GM10847 (cell line): ENCODE measurements around the gene CLTB.

Experiments
- POLR2A ChIP-seq: IDR thresholded peaks from 2 replicates; pipeline ENCODE4 v1.6.1; 2011; ENCODE audit not compliant: insufficient read length; ENCODE audit errors: extremely low read depth

Gene CLTB

GRCh38 chr5:176413255-176413565 lies 3.1 kb downstream of the CLTB start:
- no peak for TF ChIP-seq POLR2A

GRCh38 chr5:176412517-176413254 lies 3.7 kb downstream of the CLTB start:
- TF ChIP-seq POLR2A, result no peak

GRCh38 chr5:176410486-176411180 lies 5.7 kb downstream of the CLTB start:
- TF ChIP-seq POLR2A, result no peak

GRCh38 chr5:176409765-176410164 lies 6.6 kb downstream of the CLTB start:
- no peak for TF ChIP-seq POLR2A

GRCh38 chr5:176408590-176408989 lies 7.7 kb downstream of the CLTB start:
- no peak for TF ChIP-seq POLR2A

GRCh38 chr5:176407456-176408251 lies 8.7 kb downstream of the CLTB start:
- no peak for TF ChIP-seq POLR2A

- no peak for TF ChIP-seq POLR2A
Measured at GRCh38 chr5:176406436-176407052, 9.8 kb downstream of the CLTB start.

GRCh38 chr5:176405656-176406435 lies 10.5 kb downstream of the CLTB start:
- no peak for TF ChIP-seq POLR2A

GRCh38 chr5:176401281-176402205 lies 14.8 kb downstream of the CLTB start:
- TF ChIP-seq POLR2A, result no peak

GRCh38 chr5:176400382-176401156 lies 15.8 kb downstream of the CLTB start:
- TF ChIP-seq POLR2A, result no peak

GRCh38 chr5:176397736-176398420 lies 18.5 kb downstream of the CLTB start:
- TF ChIP-seq POLR2A, result no peak

- TF ChIP-seq POLR2A, result no peak
Measured at GRCh38 chr5:176396330-176396729, 20.0 kb downstream of the CLTB start.
